Stimulated activated naive CD8-positive, alpha-beta T cell treated with anti-CD3 and anti-CD28 coated beads, Interleukin-15, Interleukin-2, amounts not matched to agents 100 U/mL and 50 U/mL, for 24 hours (primary cell): ENCODE data around the gene IGFBP5.
A peak's percentile ranks its signal among the peaks of the same experiment; 100 is the strongest.

Source experiments
- ATAC-seq: fragments of 150-1000 bp; cut with Tn5 transposase; one replicate; pipeline ENCODE4 v1.10.0; 2021
- DNase-seq: peaks from one replicate; pipeline ENCODE4 v3.0.0; 2021

IGFBP5 gene

DNA sequence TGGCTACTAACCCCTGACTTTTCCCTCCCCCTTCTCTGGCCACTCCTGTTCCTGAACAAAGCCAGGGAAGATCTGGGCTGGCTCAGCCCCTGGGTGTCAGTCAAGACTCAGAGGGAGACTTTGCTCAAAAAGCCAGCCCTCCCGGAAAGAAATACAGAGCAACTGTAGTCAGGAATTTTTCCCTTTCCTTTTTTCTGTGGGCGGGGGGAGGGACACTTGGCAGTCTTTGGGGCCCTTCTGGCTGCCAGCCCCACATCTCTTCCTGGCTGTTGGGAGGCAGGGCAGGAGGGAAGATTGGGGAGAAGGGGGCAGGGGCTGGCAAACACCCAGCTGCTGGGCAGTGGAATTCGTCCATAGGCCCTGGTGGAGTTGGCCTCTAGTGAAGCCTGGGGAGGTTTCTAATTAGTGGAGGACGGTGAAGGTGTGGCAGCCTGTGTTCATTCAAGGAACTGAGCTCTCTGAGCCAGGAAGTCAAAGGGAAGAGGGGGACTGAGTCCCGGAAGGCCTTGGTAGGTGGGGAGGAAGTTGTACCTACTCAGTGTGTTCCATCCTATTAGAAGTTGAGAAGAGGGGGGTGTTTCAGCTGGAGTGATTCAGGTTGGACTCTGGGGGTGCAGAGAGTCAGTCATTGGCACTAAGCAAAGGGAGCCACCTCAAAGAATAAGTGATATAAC lies 51.2 kb downstream of the IGFBP5 start:
- DNase-seq: no peak
- no peak for ATAC-seq

DNA sequence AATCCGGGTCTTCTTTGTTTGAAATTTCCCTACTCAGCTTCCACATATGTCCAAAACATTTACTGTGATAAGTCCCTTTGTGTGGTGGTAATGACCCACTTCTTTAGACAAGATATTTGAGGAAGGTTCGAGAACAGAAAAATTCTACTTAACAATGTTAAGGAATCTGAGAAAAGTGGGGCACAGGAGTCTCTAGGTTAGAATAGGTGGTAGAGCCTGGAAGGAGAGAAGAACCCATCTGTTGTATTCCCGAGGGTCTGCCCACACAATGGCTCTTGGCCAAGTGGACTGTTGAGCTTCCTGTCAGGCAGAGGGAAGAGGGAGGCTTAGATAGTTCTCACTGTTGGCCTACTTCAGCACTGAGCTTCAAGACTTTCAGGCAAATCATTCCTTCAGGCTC lies 57.9 kb downstream of the IGFBP5 start:
- no peak for DNase-seq
- ATAC-seq: no peak

DNA sequence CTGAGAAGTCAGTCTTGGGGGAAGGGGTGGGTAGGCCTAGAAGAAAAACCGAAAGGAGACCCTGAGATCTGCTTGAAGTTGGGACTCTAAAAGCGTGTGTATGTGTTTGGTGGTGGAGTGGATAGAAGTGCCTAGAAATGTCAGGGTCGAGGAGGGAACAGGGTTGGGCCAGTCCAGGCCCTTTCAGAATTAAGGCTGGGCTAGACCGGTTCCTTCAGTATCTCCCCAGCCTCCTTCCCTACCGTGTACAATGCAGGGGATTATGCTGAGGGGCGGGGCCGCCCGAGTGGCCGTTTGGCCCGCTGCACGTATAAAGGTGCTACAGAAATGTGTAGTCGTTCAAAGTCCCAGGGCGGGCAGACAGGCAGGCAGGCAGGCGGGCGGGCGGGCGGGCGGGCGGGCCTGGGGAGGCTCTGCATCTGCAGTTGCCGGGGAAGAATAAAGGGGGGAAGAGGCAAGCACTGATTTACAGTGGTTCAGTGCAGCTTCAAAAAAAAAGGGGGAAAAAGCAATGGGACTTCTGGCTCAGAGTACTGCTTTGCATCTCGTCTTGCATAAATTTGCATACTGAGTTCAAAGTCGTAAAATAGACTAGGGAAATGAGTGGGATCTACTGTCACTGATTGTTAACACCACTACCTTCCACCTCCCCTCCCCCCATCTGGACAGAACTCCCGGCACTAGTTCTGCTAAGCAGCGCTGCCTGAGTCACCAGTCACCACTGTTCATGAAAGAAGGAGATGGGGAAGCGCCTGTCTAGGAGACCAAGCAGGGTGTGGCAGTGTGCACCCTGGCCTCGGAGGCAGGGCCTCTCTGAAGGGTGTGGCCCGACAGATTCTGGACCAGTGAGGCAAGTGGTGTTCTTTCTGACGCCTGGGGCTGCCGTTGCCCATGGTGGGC lies 58.5 kb downstream of the IGFBP5 start:
- ATAC-seq (no peak), DNase-seq (no peak)

DNA sequence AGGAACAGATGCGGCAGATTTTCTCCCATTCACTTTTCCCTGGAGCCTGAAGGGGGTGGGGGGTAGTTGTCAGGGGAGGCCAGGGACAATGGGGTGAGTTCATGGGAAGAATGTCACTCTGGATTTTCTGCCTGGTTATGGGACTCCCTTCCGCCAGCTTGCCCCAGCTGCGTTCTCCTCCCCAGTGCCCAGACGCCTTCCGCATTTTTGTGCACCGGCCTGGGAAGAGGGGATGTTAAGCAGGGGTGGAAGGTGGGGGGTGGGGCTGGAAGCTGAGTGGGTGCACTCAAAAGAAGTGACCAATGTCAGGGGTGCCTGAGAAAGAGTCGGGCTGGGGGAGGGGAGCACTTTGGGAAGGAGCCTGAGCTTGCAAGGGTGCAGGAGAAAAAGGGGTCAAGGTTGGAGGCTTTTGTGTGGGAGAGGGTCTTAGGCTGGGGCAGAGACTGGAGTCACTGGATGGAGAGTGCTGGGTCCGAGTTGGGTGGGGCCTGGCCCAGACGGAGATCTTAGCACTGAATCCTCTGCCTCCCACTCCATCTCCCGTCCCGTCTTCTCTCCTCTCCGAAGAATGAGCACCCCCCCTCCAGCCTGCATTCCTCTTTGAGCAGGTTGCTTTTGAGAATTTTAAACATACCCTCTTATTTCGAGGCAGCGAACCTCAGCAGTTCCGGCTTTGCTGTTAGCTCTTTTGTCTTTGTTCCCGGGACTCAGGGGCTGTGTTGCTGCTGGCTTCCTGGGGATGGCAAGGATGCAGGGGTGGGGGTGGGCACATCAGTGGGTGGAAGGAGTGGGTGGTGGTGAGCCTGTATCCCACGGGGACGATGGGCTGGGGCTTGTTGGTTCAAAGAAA lies 59.4 kb downstream of the IGFBP5 start:
- ATAC-seq: no peak
- no peak for DNase-seq

DNA sequence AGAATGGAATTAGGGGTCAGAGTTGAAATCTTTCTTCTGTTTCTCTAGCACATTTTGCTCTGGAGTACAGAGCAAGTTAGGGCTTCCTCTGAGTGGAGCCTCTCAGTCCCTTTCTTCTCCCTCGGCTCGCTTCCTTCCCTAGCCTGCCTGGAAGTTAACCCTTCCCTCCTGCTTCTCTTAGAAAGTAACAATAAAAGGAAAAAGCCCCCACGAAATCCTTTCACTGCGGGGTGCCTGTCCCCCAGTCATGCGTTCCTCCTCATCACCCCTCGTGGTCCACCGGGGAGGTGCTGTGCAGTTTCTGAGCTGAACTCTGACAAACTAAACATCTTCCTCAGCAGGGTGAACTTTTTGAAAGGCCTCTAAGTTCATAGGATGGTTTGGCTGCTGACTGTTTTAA lies 60.2 kb downstream of the IGFBP5 start:
- ATAC-seq (no peak), DNase-seq (no peak)

DNA sequence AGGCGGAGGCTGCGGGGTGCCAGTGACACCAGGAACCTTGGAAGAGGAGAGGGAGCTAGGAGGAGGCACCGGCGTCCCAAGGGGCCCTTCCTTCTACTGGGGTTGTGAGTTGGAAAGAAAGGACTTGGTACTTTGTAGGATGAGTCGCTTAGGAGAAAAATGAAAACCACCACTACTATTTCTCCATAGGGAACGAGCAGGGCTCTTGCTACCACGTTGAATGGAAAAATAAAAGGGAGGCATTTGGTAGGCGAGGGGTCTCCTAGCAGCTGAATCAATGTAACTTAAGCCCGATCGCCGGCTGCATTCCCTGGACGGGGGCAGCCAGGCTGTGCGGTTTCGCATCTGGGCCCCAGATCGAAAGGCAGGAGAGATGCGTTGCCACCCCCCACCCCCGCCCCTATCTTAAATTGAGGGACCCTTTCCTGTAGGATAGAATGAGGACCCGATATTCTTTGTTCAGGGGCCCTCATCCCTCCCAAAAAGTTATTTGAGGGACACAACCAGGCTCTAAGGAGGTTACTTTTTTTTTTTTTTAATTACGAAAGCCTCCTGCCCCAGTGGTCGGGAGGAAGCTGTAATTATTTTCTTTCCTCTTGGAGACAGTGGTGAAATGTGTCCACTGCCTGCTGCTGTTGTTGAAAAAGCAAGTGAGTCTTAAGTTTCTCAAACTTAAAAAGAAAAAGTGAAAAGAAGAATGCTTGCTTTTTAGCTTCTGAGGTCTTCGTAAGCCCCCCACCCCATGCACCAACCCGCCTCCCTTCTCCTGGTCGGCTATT lies 60.8 kb downstream of the IGFBP5 start:
- no peak for DNase-seq

DNA sequence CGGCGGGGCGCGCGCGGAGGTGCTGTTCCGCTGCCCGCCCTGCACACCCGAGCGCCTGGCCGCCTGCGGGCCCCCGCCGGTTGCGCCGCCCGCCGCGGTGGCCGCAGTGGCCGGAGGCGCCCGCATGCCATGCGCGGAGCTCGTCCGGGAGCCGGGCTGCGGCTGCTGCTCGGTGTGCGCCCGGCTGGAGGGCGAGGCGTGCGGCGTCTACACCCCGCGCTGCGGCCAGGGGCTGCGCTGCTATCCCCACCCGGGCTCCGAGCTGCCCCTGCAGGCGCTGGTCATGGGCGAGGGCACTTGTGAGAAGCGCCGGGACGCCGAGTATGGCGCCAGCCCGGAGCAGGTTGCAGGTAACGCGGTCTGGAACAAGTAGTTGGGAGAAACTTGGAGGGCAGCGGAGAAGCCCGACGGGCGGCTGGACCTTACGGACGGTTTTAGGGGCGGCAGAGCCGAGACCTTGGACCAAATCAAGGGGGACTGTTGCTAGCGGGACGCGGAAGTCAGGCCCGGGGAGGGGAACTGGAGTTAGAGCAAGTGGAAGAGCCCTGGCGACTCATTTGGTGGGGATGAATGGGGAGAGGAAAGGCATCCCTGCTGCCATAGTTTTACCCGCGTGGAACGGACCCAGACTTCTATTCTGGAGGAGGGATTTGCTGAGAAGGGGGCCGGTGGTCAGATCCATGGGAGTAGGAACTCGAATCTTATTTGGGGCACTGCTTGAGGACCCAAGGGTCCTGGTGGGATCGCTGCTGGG lies 61.6 kb downstream of the IGFBP5 start:
- peak; percentile 10 for DNase-seq
- no peak for ATAC-seq

More for the DNA sequence above, 60.8 kb downstream of the IGFBP5 start:
- ATAC-seq: no peak

DNA sequence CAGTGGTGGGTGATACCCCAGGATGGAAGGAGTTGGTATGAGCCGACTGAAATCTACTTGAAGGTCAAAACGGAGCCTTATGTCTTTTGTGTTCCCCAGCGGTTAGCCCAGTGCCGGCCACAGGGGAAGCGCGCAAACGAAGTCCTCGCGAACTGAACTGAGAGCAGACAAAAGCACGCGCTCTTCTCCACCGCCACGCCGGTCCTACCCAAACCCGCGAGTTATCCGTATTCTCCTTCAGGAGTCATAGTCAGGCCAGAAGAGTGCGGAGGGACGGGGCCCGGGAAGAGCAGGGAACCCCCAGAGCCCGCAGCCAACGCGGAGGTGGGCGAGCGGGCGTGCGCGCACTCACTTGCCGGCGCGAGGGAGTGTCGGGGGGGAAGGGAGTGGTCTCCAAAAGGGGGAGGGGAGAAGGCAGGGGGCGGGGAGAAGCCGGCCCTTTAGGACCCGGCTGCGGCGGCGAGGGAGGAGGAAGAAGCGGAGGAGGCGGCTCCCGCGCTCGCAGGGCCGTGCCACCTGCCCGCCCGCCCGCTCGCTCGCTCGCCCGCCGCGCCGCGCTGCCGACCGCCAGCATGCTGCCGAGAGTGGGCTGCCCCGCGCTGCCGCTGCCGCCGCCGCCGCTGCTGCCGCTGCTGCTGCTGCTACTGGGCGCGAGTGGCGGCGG lies 62.3 kb downstream of the IGFBP5 start, which contains the start of gene IGFBP2:
IGFBP2 (plus strand) TSS at position 469 of the 664 bp plus-strand sequence; CDS start at position 573, 104 bp downstream.
- ATAC-seq: peak; percentile 58
- DNase-seq: peak; percentile 63

DNA sequence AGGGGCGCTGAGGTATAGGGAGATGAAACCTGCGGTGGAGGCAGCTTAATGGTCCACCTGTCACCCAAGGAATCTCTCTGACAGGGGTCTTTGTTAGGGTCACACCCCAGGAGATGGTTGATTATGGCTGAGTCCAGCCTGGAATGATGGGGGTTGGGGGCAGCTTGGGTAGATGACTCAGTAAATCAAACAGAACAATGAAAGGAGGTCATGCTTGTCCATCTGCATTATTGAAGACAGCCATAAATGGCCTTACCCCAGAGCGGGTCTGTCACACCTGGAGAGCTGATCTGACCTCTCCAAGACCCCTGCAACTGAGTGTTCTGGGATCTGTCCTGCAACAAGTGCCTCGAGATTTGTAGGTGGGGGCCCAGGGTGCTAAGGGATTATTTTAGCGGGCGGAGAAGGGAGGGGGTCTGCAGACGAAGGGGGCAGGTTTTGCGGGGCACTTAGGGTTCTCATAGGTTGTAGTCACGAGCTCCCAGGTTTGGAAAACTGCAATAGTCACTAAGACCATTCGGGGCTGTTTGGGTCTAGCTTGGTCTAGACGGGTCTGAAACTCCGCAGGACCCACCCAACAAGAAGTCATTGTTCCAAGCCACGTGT lies 62.9 kb downstream of the IGFBP5 start:
- ATAC-seq: no peak
- DNase-seq: no peak

DNA sequence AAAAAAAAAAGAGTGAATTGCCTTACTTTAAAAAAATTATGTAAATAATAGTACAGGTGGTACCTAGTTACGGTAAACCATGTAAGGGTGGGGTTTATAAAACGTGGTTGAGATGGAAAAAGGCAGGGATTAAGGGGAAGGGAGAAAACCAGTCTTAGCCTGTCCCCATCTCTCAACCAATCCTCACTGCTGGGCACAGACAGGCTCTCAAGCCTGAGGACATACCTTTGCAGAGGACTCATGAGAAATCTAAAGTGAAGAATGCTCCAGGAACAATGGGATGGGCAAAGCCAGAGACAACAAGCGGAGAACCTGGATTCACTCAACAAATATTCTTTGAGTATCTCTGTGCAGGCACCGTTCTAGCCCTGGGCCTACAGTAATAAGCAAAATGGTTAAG lies 65.6 kb downstream of the IGFBP5 start:
- DNase-seq (no peak), ATAC-seq (no peak)

DNA sequence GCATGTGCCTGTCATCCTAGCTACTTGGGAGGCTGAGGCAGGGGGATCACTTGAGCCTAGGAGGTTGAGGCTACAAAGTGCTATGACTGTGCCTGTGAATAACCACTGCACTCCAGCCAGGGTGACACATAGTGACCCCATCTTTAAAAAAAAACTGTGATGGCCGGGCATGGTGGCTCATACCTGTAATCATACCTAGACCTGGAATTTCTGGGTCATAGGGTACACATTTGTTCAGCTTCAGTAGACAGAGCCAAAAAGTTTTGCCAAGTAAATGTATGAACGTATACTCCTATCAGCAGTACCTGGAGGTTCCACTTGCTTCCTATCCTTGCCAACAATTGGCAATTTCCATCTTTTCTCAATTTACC lies 68.5 kb downstream of the IGFBP5 start:
- no peak for ATAC-seq

DNA sequence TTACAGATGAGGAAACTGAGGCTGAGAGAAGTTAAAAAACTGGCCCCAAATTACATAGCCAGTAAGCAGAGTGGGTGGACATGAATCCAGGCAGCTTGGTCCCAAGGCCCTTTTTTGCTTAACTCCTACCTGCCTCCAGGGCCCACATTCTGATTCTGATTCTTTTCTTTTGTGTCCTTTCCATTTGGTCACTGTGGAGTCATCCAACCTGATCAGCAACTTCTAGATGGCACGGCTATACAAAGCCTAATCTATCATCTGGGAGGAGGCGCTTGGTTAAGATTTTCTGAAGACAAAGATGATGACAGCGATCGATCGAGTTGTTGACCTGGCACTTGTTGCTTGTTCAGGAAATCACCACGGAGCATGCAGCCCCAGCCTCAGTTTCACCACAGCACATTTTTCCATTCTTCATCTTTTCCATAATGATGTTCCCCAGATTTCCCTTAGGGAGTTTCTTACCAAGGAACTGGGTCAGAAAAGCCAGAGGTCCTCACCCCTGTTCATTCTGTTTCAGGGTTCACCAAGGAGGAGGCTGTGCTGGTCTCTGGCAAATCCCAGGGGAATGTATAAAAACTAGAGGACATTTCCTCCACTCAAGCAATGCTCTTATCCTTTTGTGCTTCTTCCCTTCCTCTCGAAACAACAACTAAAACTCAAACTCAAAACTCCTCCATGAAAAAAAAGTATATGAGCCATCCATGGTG lies 69.0 kb downstream of the IGFBP5 start:
- DNase-seq (no peak), ATAC-seq (no peak)

More for the DNA sequence above, 68.5 kb downstream of the IGFBP5 start:
- no peak for DNase-seq

DNA sequence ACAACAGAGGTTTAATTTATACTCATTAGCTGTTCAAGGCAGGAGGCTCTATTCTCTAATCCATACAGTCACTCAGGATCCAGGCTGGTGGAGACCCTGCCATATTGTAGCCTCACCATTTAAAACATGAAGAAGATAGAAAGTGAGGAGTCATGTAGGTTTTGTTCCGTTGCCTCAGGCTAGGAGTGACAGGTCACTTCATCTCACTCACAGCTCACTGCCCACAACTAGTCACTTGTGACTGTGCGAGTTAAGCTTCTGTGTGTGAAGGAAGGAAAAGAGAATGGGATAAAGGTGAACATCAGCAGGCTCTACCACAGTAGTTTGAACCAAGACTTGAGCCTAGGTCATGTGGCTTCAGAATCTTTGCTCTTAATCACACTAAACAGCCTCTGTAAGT lies 71.1 kb downstream of the IGFBP5 start:
- ATAC-seq (no peak), DNase-seq (no peak)

DNA sequence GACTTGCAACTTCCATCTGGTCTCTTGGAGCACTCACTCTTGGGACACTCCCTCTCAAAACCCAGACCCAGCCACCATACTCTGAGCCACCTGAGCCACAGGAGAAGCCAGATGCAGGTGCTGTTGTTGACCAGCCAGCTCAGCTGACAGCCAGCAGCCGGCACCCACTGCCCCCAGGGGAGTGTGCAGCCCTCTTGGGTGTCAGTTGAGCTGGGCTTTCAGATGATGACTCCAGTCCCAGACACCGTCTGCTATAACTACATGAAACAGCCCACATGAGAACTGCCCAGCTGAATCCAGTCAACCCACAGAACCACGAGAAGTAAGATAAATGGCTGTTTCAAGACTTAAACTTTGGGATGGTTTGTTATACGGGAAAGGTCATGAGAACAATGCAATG lies 72.8 kb downstream of the IGFBP5 start:
- no peak for DNase-seq
- no peak for ATAC-seq
